ENCODE measurements around the gene IGLON5. TPM values are rescaled to one million over a fixed set of nuclear protein-coding genes. Genes with fewer than 3 reads are reported as not detected.

The IGLON5 gene
- total RNA-seq, 1 donor from 2014 or later = not detected

DNA sequence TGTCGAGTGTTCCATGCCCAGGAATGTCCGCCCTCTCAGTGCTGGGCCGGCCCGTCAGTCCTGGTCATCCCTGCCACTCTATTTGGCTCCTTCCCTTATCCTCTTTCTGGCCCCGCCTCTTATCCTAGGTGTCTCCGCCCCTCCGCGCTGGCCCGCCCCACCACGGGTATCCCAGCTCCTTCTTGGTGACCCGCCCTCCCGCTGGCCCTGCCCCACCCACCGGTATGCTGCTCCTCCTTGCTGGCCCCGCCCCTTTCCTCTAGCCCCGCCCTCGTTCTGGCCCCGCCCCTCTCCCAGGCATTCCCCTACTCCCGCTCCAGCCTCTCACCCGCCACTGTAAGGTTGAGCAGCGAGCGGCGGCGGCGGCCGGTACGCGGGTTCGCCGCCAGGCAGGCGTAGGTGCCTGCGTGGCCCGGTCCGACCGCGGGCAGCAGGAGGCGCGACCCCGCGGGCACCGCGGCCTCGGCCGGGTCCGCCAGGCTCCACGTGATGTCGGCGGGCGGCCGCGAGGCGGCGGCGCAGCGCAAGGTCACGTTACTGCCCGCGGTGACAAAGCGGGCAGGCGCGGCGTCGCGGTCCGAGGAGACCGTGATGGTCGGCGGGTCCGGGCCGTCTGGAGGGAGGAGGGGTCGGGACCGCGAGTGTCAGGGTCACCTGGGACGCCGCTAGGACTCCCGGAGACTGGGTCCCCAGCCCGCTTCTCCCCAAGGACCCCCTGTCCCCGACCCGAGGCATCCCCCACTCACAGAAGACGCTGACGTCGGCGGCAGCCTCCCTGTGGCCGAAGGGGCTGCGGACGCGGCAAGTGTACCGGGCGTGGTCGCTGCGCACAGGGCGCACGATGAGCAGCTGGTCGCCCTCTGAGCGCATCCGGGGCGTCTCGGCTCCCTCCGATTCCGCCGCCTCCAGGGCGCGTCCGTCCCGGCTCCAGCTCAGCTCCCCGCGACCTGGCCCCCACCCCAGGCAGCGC is 28.5 kb downstream of the IGLON5 start:
- DNase-seq = peak; percentile 98

DNA sequence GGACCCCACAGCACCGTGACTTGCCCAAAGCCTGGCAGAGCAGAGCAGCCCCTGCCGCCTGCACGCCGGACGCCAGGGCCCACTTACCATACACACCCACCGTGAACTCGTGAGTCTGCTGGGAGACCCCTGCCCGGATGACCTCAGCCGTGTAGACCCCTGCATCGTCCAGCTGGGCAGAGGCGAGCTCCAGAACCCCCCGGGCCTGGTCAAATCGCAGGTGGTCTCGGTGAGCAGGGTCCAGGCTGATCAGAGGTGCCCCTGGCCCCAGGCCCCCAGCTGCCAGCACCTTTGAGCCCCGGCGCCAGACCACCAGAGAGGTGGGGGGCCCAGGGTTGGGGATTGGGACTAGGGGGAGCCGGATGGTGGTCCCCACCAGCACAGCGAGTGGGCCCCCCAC is 29.6 kb downstream of the IGLON5 start:
- DNase-seq = no peak

DNA sequence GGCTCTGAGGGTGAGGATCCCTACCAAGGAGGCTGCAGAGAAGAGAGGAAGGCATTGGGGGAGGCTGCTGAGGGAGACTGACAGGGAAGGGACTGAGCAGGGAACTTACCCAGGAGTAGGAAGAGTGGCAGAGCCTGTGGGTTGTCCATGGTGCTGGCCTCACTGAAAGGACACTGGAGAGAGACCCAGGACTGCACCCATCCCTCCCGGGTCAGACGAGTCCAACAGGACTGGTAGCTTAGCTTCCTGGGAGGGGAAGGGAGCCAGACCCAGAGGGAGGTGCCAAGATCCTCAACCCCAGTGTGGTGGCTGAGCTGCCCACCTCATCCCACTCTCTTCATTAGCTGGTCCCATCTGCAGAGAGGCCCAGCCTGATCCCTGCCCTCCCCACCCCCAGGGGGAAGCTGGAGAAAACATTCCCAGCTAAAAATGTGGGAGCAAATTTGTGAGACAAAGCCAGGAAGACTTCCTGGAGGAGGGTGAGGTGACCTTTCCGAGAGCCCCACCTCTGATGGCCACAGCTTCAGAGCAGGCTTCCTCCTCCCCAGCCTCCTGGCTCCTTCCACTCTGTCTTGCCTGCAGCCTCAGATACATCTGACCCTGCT is 30.6 kb downstream of the IGLON5 start, which contains the start of gene VSIG10L:
TSS of gene VSIG10L (minus strand) at position 164 of the 605 bp plus-strand sequence. CDS start at position 149, 15 bp downstream.
- DNase-seq = no peak

- no peak for DNase-seq
Measured at GRCh38 chr19:51342631-51343569, 31.5 kb downstream of the IGLON5 start.

- DNase-seq = no peak
Measured at GRCh38 chr19:51345076-51345620, 33.7 kb downstream of the IGLON5 start.

DNA sequence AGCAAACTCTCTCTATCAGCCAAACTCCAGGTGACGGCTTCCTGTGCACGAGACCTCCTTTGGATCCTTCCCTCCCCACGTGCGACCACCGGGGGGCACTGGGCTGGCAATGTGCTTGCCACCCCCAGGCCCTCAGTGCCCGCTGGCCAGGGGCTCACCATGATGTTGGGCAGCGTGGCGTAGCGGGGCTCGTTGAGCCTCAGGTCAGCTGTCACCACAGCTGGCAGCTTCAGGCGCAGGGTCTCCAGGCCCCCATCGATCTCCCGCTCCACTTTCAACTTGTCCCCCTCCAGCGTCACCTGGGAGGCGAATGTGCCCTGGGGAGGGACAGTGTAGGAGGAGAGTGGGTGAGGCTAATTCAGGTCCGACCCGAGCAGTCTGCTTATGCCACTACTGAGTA is 35.3 kb downstream of the IGLON5 start:
- no peak for DNase-seq

DNA sequence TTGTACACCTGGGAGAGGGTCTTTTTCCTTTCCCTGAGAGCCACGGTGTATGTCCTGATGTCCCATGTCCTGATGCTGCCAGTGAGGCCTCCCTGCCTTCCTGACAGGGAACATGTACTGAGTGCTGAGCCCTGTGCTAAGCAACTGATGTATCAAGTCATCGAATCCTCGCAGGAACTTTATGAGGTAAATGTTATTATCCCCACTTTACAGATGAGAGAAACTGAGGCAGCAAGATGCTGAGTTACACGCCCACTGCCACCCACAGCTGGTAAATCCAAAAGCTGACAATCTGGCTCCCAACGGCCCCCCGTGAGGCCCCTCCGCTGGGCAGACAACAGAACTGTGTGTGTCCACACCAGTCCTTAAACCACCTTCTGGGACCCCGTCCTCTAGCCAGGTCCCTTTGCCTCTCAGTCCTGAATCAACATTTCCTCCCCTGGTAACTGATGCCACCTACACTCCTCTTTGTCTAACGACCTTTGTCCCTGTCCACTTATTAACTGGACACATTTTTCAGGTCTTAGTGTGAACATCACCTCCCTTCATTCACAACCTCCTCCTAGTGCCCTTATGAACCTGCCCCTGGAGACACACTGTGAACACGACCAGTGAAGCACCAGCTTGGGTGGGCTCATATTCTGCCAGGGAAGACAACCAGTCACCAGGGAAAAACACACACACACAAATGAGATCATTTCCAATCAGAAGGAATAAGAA is 35.9 kb downstream of the IGLON5 start:
- DNase-seq = no peak

- DNase-seq = no peak
Measured at GRCh38 chr19:51351266-51351990, 40.0 kb downstream of the IGLON5 start.

- no peak for DNase-seq
Measured at GRCh38 chr19:51352783-51353360, 41.4 kb downstream of the IGLON5 start.

GRCh38 chr19:51354103-51354741 is 42.8 kb downstream of the IGLON5 start:
- DNase-seq = no peak

DNA sequence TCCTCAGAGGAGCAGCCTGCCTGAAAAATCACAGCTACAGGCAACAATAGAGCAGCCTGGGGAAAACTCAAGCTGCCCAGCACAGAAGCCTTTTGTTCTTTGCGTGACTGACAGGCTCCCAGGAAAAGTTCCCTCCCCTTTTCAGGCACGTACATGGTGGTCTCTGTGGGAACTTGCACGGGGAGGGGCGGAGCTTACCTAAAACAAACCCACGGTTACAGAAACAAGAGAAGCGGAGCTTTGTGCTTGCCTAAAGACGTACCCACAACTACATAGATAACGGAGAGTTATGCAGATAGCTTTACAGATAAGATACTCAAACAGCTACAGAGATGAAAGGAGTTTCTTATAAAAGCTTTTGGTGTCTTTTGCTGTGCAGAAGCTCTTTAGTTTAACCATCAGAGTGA is 43.3 kb downstream of the IGLON5 start:
- no peak for DNase-seq

DNA sequence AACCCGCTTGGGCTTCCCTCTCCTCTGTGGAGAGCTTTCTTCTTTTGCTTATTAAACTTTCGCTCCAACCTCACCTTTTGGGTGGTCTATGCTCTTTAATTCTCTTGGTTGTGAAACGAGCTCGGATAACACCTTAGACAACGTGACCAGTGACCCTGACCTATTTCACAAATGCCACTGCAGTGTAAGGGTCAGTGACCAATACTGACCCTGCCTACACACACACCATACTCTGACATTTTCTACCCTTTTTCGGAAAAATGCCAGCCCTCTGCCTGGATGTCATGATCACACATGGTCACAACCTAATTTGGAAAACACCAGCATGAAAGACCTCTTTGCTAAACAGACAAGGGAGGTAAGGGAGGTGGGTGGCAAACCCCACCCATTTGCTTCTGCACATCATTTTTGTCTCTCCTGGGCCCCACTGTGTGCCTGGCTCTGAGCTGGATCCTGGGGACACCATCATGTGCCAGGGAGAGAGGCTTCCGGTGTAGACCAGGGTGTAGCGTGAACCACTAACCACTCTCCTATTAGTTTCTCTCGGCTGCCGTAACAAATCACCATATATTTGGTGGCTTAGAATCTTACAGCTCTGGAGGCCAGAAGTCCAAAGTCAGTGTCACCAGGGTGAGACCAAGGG is 44.8 kb downstream of the IGLON5 start:
- DNase-seq = no peak

DNA sequence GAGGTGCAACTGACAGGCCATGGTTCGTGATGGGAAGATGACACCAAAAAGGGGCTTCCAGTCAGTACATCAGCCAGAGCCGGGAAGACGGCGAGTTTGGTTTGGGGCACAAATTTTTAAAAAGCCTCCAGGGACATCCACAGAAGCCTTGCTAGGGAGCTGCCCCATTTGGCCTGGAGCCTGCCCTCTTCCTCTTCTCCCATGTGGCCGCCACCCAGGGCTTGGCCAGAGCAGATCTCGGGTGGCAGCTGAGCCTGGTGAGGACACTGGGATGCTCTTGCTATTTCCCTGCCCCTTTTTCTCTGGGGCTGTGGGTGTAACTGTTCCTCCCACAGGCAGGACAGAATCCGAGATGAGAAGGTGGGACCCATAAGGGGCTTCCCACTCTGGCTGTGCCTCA is 46.5 kb downstream of the IGLON5 start:
- no peak for DNase-seq

DNA sequence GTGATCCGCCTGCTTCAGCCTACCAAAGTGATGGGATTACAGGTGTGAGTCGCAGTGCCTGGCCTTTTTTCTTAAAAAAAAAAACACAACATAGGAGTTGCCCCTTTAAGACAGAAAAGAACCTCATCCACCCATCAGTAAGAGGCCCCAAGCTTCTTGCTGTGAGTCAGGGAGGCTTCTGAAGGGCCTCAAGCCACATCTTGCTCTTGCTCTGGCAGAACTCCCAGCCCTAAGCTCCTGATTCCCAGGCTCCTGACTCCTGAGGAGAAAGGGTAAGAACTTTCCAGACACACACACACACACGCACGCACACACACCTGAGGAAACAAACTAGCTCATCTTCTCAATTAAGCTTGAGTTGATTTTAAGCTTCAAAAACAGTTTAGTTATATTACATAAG is 47.9 kb downstream of the IGLON5 start:
- no peak for DNase-seq

GRCh38 chr19:51361239-51361638 is 49.8 kb downstream of the IGLON5 start:
- DNase-seq = no peak

GRCh38 chr19:51364200-51365106 is 53.0 kb downstream of the IGLON5 start:
- peak; percentile 24 for DNase-seq

DNA sequence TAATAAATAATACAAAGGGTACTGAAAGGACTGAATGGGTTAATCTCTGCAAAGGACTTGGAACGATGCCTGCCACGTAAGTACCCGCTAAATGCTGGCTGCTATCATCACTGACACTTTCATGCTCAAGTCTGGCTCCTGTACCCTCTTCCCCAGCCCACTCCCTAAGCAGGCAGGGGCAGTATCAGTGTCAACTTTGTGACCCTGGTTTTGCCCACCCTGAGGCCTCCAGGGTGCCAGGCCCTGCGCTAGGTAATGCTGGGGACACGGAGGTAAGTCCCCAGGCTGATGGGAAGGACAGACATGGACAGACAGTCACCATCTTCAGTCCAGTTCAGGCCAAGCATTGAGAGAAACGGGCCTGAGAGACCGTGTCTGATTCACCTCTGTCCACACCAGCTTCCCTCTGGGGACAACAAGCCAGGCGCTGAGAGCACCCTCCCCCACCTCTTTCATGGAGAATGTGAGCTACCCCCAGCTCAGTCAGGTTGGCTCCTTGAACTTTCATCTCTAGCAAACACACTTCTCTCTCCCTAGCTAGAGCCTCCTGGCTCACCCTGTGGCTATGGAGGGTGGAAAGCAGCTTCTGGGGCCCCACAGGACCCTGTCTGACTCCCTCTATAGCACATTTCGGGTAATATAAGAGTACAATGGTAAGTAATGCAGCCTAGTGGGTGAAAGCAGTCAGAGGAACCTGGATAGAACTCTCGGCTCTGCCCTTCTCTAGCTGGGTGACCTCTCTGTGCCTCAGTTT is 53.9 kb downstream of the IGLON5 start:
- peak; percentile 42 for DNase-seq

GRCh38 chr19:51365965-51366388 is 54.5 kb downstream of the IGLON5 start, which contains the start of gene ETFB:
Gene ETFB, minus strand, starts transcription at chr19:51366388. Its CDS starts 62 bp downstream, at chr19:51366326.
- no peak for DNase-seq

Data from dermis blood vessel endothelial cell (primary cell).